Measurements from ENCODE around the gene EDIL3. TPM values are rescaled to one million over a fixed set of nuclear protein-coding genes. Genes with fewer than 3 reads are reported as not detected.
"Not testable (repeated sequence)": the region's sequence is repeated elsewhere in the genome, so short reads cannot be mapped to it uniquely, and the experiment has no call there.

EDIL3 gene
- total RNA-seq, 2 donors from 2014 or later, result not detected

- not testable (repeated sequence) for H3K36me3 Mint-ChIP-seq (ENCODE audit: low read depth); H3K4me3 Mint-ChIP-seq; ATAC-seq (replicated peaks); H3K27me3 Mint-ChIP-seq; H3K4me1 Mint-ChIP-seq; H3K9me3 Mint-ChIP-seq; H3K27ac Mint-ChIP-seq
Measured at GRCh38 chr5:84018521-84018920, 366.2 kb downstream of the EDIL3 start.

GRCh38 chr5:84017523-84018172 is 367.0 kb downstream of the EDIL3 start:
- no peak for ATAC-seq (replicated peaks)
- no peak overlapping the region for H3K4me3 Mint-ChIP-seq
- no peaks in the 10 kb centered on the region for H3K36me3 Mint-ChIP-seq (ENCODE audit: low read depth)
- no peaks in the 10 kb centered on the region for H3K27me3 Mint-ChIP-seq
- no peaks in the 10 kb centered on the region for H3K4me1 Mint-ChIP-seq
- peaks cover 9% of the 10 kb centered on the region for H3K9me3 Mint-ChIP-seq
- no peak overlapping the region for H3K27ac Mint-ChIP-seq

DNA sequence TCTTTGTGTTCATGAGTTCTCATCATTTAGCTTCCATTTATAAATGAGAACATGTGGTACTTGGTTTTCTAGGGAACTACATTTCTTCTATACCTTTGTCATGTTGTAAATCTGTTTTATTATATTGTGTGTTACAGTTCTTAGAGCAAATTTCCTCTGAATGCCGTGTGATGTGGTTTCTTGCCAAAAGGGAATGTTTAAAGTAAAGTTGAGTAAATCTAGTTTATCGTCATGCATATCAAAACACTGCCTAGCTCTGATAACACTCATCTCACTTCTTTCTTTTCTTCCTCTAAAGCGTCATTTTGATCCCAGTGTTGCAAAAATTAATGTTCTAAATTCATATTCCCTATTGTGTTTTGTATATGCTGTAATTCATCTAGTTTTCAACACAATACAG is 368.6 kb downstream of the EDIL3 start:
- H3K4me1 Mint-ChIP-seq, result no peaks in the 10 kb centered on the region
- peaks cover 9% of the 10 kb centered on the region for H3K9me3 Mint-ChIP-seq
- no peak for ATAC-seq (replicated peaks)
- H3K36me3 Mint-ChIP-seq (ENCODE audit: low read depth), result no peaks in the 10 kb centered on the region
- no peak overlapping the region for H3K27ac Mint-ChIP-seq
- H3K27me3 Mint-ChIP-seq, result no peaks in the 10 kb centered on the region
- no peak overlapping the region for H3K4me3 Mint-ChIP-seq

DNA sequence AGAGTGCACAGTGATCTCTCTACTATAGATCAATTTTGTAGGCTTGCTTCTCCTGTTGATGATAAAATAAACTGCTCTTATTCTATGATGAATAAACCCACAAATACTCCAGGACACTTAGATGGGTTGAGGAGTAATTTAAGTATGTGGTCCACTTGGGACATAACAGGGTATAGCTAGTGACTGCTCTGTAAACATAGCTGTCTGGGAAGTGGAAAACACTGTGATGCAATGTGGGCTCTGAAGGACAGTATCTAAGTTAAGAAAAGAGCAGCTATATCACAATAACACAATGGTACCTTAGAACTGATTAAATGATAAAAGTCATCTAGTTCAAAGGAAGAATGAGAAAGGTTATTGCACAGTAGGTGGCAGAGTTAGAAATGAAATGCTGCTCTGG is 369.7 kb downstream of the EDIL3 start:
- Mint-ChIP-seq H3K4me3 (no peak overlapping the region), H3K9me3 (peaks cover 9% of the 10 kb centered on the region), H3K27ac (no peak overlapping the region), H3K36me3 (ENCODE audit: low read depth) (no peaks in the 10 kb centered on the region), H3K4me1 (no peaks in the 10 kb centered on the region), H3K27me3 (no peaks in the 10 kb centered on the region)
- no peak for ATAC-seq (replicated peaks)

GRCh38 chr5:83993803-83994202 is 390.9 kb downstream of the EDIL3 start:
- Mint-ChIP-seq H3K4me3 (no peak overlapping the region), H3K27ac (no peak overlapping the region), H3K4me1 (no peaks in the 10 kb centered on the region), H3K36me3 (ENCODE audit: low read depth) (no peaks in the 10 kb centered on the region), H3K27me3 (no peaks in the 10 kb centered on the region), H3K9me3 (peaks cover 26% of the 10 kb centered on the region)
- ATAC-seq (replicated peaks), result no peak

- H3K4me1 Mint-ChIP-seq, result no peaks in the 10 kb centered on the region
- ATAC-seq (replicated peaks), result no peak
- peaks cover 17% of the 10 kb centered on the region for H3K9me3 Mint-ChIP-seq
- no peaks in the 10 kb centered on the region for H3K36me3 Mint-ChIP-seq (ENCODE audit: low read depth)
- H3K4me3 Mint-ChIP-seq, result no peak overlapping the region
- H3K27me3 Mint-ChIP-seq, result no peaks in the 10 kb centered on the region
- no peak overlapping the region for H3K27ac Mint-ChIP-seq
Measured at GRCh38 chr5:83991566-83992224, 393.0 kb downstream of the EDIL3 start.

DNA sequence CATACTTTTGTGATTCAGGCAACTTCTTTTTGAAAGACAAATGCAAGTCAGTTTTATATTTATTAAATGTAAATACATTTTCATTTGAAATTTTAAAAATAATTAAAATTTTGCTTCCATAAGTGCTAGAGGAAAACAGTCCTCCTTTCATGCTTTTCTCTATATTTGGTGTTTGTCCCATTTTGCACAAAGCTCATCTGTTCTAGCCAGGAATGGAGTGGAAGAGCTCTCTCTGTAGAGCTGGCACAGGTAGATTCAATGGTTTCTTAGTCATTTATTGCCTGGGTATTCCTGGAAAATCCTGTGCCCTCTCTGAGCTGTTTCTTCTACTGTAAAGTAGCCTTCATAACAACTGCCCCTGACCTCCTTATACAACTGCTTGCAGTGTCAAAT is 396.4 kb downstream of the EDIL3 start:
- Mint-ChIP-seq H3K36me3 (ENCODE audit: low read depth) (no peaks in the 10 kb centered on the region), H3K4me1 (no peaks in the 10 kb centered on the region), H3K9me3 (peaks cover 12% of the 10 kb centered on the region), H3K4me3 (no peak overlapping the region), H3K27ac (no peak overlapping the region), H3K27me3 (no peaks in the 10 kb centered on the region)
- no peak for ATAC-seq (replicated peaks)

GRCh38 chr5:83987513-83988292 is 397.0 kb downstream of the EDIL3 start:
- peaks cover 12% of the 10 kb centered on the region for H3K9me3 Mint-ChIP-seq
- H3K4me3 Mint-ChIP-seq, result no peak overlapping the region
- no peaks in the 10 kb centered on the region for H3K36me3 Mint-ChIP-seq (ENCODE audit: low read depth)
- H3K4me1 Mint-ChIP-seq, result no peaks in the 10 kb centered on the region
- ATAC-seq (replicated peaks), result no peak
- H3K27ac Mint-ChIP-seq, result no peak overlapping the region
- no peaks in the 10 kb centered on the region for H3K27me3 Mint-ChIP-seq

GRCh38 chr5:83983852-83984251 is 400.8 kb downstream of the EDIL3 start:
- Mint-ChIP-seq H3K4me1 (no peaks in the 10 kb centered on the region), H3K27ac (no peak overlapping the region), H3K9me3 (no peaks in the 10 kb centered on the region), H3K36me3 (ENCODE audit: low read depth) (no peaks in the 10 kb centered on the region), H3K27me3 (no peaks in the 10 kb centered on the region), H3K4me3 (no peak overlapping the region)
- no peak for ATAC-seq (replicated peaks)

- no peak for ATAC-seq (replicated peaks)
- Mint-ChIP-seq H3K4me3 (no peak overlapping the region), H3K9me3 (no peaks in the 10 kb centered on the region), H3K27me3 (no peaks in the 10 kb centered on the region), H3K36me3 (ENCODE audit: low read depth) (no peaks in the 10 kb centered on the region), H3K4me1 (no peaks in the 10 kb centered on the region), H3K27ac (no peak overlapping the region)
Measured at GRCh38 chr5:83973925-83974815, 410.5 kb downstream of the EDIL3 start.

- ATAC-seq (replicated peaks), result no peak
- H3K27me3 Mint-ChIP-seq, result no peaks in the 10 kb centered on the region
- H3K4me1 Mint-ChIP-seq, result no peaks in the 10 kb centered on the region
- H3K4me3 Mint-ChIP-seq, result no peak overlapping the region
- H3K36me3 Mint-ChIP-seq (ENCODE audit: low read depth), result no peaks in the 10 kb centered on the region
- H3K9me3 Mint-ChIP-seq, result no peaks in the 10 kb centered on the region
- H3K27ac Mint-ChIP-seq, result no peak overlapping the region
Measured at GRCh38 chr5:83972909-83973308, 411.8 kb downstream of the EDIL3 start.

GRCh38 chr5:83972236-83972635 is 412.4 kb downstream of the EDIL3 start:
- H3K27me3 Mint-ChIP-seq, result no peaks in the 10 kb centered on the region
- no peak overlapping the region for H3K4me3 Mint-ChIP-seq
- no peaks in the 10 kb centered on the region for H3K36me3 Mint-ChIP-seq (ENCODE audit: low read depth)
- ATAC-seq (replicated peaks), result no peak
- no peak overlapping the region for H3K27ac Mint-ChIP-seq
- H3K9me3 Mint-ChIP-seq, result no peaks in the 10 kb centered on the region
- H3K4me1 Mint-ChIP-seq, result no peaks in the 10 kb centered on the region

DNA sequence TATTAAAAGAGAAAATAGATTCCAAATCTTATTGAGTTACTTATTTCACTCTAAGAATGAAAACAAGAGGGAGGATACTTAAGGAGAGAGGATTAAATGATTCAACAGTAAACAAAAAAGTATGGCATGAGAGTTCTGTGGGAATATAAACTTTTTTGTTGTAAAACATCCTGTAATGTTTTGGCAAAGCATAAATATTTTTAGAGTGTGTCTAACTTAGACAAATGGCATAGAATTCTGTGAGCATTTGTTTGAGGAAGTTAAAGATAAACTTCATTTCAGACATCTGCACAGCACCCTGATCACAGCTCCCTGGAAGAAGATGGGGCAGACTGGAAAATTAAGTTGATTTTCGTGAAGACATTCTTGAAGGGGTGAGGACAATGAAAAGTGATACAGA is 417.3 kb downstream of the EDIL3 start:
- no peak overlapping the region for H3K27ac Mint-ChIP-seq
- H3K36me3 Mint-ChIP-seq (ENCODE audit: low read depth), result no peaks in the 10 kb centered on the region
- no peak overlapping the region for H3K4me3 Mint-ChIP-seq
- H3K9me3 Mint-ChIP-seq, result no peaks in the 10 kb centered on the region
- no peaks in the 10 kb centered on the region for H3K4me1 Mint-ChIP-seq
- no peak for ATAC-seq (replicated peaks)
- no peaks in the 10 kb centered on the region for H3K27me3 Mint-ChIP-seq

DNA sequence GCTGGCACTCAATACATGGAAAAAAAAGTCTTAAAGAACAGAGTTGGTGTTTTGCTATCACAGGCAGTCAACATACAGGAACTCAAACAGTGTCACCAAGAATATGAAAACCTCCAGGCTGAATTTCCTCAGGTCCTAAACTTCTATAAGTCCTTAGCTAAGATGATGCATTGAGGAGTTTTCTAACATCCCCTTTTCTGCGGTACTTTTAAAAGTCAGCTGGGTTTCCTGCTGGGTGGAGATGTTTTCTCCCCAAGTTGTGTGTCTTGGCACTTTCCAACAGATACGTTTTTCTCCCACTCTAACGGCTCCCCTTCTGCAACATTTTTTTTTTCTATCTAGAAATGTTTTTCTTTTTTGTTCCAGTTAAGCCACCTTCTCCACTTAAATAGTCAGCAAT is 419.2 kb downstream of the EDIL3 start:
- Mint-ChIP-seq H3K36me3 (ENCODE audit: low read depth) (no peaks in the 10 kb centered on the region), H3K27ac (no peak overlapping the region), H3K4me3 (no peak overlapping the region), H3K4me1 (no peaks in the 10 kb centered on the region), H3K9me3 (no peaks in the 10 kb centered on the region), H3K27me3 (no peaks in the 10 kb centered on the region)
- no peak for ATAC-seq (replicated peaks)

All from activated T-helper 17 cell treated with anti-CD3 and anti-CD28 coated beads, Interleukin-2, amount 50 U/mL, for 72 hours (primary cell).